Hepatocyte (in vitro differentiated cells): ENCODE results near the gene RNASE2.

Source experiments
- CTCF ChIP-seq: fragments of 200-600 bp; sonication (generic); IDR thresholded peaks from 2 replicates; pipeline ENCODE4 v1.5.1; 2016; ENCODE audit warnings: antibody characterized with exemption, mild to moderate bottlenecking; ENCODE audit not compliant: poor library complexity
- EZH2 ChIP-seq: fragments of 200-600 bp; sonication (generic); IDR thresholded peaks from 2 replicates; pipeline ENCODE4 v1.6.1; 2016; ENCODE audit warnings: antibody characterized with exemption, mild to moderate bottlenecking, borderline replicate concordance

GRCh38 chr14:20970647-20970982 is 15.3 kb downstream of the RNASE2 start:
- no peak for TF ChIP-seq CTCF
- TF ChIP-seq EZH2 = no peak
